Glomerular visceral epithelial cell (primary cell): Measurements from ENCODE around the gene EFNB2.

Experiments
- DNase-seq: peaks from one replicate; pipeline ENCODE4 v3.0.0-alpha.2; 2016; ENCODE audit errors: extremely low spot score

EFNB2 gene, protein sequence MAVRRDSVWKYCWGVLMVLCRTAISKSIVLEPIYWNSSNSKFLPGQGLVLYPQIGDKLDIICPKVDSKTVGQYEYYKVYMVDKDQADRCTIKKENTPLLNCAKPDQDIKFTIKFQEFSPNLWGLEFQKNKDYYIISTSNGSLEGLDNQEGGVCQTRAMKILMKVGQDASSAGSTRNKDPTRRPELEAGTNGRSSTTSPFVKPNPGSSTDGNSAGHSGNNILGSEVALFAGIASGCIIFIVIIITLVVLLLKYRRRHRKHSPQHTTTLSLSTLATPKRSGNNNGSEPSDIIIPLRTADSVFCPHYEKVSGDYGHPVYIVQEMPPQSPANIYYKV

DNA sequence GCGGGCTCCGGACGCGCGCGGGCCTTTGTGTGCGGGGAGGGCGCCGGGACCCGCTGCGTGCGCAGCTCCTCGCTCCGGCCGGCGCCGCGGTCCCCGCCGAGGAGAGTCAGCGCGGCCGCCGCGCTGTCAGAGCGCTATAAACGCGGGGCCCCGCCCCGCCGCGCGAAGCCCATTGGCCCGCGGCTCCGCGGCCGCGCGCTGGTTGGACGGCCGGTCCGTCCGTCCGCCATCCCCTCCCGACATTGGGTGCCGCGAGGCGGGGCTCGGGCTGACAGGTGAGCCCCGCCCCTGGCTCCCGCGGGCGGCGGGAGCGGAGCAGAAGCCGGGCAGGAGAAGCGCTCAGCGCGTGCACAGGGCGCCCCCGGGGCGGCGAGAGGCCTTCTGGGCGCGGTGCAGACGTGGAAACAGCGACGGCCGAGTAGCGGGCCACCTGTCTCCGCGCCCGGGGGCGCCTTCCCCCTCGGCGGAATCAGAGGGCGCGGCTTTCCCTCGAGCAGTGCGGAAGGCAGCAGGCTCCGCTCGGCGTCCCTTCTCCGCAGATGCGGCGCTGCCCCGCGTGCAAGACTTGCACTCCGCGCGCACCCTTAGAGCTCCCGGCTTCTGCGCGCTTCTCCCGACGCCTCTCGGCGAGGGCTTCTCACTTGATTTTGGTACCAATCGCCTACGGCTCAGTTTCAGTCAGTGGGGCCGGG, at the start of gene EFNB2:
Gene EFNB2, minus strand, starts transcription at position 111 of the 692 bp plus-strand sequence. CDS start 698 bp downstream, outside the sequence.
- DNase-seq: peak; percentile 95

DNA sequence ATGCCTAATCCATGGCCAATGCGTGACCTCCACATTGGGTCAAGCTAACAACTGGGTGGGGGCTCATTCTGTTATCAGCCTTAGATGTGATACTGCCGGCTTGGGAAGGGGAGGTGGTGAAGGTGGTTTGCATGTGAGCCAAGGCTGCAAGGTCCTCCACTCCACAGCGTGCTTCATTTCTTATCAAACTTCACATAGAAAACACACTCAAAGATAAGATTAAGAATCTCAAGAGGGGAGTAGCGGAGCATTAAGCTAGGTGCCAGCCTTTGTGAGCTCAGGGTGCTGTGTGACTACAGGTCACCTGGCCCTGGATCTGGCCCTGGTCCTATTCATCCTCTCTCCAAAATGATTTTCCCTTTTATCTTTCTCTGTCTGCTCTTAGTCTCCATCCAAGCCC, 45.8 kb upstream of the EFNB2 start:
- no peak for DNase-seq

DNA sequence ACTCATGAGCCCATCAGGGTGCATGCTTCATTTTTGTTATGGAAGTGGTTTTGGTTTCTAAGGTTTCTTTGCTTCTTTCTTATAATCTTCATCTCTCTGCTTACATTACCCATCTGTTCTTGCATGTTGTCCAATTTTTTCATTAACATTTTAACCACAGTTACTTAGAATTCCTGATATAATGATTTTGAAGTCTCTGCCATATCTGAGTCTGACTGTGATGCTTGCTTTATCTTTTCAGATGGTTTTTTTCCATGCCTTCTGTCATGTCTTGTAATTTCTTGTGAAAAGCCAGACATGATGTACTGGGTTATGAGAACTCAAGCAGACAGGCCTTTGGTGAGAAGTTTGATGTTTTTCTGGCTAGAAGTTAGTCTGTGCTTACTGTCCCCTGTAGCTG, 40.4 kb upstream of the EFNB2 start:
- no peak for DNase-seq

DNA sequence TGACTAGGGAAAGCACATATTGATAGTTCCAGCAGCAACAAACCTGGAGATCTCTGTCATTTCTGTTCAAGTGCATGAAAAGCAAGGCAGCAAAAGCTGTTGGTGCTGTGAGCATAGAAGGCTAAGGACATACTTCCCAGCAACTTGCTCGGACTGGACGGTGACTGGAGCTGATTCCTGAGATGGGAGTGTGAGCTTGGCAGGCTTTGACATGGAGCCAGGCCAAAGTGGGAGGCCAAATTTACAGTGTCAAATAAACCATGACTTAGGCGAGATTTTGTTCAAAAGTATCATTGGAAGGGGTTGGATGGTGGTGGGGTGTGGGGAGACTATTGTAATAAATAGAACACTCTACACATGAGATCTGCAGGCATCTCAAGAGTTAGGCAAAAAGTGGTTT, 38.4 kb upstream of the EFNB2 start:
- DNase-seq: no peak

DNA sequence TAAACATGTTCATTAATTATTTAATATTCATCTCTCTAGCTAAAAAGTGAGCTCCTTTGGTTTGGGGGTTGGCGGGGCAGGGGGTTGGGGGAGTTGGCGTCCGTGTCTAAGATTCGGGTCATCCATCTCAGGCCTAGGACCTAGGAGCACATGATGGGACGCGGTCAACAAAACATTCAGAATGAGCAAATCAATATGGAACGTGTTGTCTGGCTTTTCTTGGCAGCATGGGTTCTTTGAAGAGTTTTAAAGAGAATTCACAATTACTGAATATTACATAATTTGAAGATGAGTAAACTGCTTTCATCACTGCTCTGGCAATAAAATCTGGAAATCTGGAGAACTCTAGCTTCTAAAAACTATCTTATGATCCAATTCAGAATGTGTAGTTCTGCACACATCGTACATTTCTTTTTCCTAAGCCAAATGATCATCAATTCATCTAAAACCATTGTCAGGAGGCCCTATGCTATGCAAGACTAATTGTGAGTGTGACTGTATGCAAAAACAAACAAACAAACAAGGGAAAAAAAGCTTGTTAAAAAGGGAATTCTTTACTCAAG, 37.9 kb upstream of the EFNB2 start:
- no peak for DNase-seq

DNA sequence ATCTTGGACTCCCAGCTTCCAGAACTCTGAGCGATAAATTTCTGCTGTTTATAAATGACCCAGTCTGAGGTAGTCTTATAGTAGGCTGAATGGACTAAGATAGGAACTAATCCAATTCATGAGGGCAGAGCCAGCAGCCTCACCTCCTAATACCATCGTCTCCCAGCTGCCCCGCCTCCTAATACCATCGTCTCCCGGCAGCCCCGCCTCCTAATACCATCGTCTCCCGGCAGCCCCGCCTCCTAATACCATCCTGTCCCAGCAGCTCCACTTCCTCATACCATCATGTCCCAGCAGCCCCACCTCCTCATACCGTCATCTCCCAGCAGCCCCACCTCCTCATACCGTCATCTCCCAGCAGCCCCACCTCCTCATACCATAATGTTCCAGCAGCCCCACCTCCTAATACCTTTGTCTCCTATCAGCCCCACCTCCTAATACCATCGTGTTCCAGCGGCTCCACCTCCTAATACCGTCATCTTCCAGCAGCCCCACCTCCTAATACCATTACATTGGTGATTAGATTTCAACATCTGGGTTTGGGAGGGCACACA, 34.9 kb upstream of the EFNB2 start:
- no peak for DNase-seq

DNA sequence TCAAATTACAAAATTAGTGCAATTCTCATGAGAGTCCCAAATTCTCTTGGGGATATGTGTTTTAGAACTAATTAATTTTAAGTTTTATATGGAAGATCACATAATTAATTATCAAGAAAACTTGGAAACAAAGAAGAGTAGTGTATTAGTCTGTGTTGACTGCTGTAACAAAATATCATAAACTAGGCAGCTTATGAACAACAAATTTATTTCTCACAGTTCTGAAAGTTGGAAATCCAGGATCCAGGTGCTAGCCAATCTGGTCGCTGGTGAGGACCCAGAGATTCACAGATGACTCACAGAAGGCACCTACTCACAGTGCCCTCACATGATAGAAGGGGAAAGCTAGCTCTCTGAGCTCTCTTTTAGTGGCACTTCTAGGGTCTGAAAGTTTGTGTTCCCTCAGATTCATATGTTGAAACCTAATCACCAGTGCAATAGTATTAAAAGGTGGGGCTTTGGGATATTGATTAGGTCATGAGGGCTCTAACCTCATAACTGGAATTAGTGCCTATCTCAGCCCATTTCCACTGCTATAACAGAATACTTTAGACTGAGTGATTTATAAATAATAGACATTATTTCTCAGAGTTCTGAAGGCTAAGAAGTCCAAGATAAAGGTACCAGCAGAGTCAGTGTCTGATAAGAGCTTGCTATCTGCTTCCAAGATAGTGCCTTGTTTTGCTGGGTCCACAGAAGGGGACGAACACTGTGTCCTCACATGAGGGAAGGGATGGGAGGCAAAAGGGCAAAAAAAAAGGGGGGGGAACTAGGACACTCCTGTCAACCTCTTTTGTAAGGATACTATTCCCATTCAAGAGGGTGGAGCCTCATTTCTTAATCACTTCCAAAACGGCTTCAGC, 34.0 kb upstream of the EFNB2 start:
- DNase-seq: no peak

DNA sequence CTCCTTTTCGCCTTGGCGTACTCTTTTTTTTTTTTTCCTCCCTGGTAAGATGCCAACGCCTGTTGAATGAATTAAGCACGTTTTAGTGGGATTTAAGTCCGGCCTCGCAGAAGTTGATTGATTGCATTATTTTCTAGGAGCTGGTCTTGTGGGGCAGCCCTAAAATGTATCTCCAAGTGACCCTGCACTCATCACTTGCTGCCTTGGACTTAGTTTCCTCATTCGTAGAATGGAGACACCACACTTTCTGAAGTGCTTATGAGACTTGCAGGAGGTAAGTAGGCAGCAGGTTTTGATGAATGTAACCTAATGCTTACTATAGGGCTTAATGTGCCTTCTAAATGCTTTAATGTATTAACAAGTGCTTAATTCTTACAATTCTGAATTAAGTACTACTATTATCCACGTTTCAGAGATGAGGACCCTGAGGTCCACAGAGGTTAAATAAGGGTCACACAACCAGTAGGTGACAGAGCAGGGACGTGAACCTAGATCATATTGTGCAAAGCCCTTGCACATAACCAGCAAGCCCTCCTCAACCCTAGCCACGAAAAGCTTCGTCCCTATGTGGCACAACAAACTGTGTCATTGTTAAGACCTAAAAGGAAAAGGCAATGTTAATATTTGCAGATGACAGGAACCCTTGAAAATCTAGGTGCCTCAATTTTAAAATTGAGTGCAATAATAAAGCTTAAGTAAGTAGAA, 33.0 kb upstream of the EFNB2 start:
- DNase-seq: no peak

DNA sequence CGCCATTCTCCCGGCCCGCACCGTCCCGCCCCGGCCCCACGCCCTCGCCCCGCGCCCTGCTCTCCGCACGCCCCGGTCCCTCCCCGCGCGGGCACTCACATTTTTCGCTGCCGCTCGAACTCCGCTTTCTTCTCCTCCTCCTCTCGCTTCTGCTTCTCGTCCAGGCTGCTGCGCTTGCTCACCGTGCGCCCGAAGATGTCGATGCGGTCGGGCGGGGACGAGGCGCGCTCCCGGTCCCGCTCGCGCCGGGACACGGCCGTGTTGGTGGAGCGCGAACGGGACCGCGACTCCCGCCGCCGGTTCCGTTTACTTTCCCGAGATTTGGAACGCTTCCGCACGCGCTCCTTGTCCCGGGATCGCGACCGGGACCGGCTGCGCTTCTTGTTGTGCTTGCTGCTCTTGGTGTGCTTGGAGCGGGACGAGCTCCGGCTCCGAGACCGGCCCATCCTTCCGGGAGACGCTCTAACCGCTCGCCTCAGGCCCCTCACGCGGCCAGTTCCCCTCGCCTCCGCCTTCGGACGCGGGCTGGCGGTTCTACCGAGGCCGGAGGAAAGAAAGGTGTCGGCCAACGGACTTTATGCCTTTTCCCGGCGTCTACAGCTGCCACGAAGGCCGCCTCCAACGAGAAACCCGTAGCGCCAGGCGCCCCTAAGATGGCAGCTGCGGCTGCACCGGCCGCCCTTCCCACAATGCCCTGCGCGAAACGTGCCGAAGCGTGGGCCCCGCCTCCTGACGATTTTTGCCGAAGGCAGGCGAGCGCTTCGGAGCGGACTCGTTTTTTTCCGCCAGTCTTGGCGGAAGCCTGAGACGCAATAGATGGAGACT, 32.2 kb upstream of the EFNB2 start, which contains the start of gene ARGLU1:
Gene ARGLU1, minus strand, starts transcription at position 664 of the 825 bp plus-strand sequence. Its CDS starts 218 bp downstream, at position 446.
- peak; percentile 92 for DNase-seq

DNA sequence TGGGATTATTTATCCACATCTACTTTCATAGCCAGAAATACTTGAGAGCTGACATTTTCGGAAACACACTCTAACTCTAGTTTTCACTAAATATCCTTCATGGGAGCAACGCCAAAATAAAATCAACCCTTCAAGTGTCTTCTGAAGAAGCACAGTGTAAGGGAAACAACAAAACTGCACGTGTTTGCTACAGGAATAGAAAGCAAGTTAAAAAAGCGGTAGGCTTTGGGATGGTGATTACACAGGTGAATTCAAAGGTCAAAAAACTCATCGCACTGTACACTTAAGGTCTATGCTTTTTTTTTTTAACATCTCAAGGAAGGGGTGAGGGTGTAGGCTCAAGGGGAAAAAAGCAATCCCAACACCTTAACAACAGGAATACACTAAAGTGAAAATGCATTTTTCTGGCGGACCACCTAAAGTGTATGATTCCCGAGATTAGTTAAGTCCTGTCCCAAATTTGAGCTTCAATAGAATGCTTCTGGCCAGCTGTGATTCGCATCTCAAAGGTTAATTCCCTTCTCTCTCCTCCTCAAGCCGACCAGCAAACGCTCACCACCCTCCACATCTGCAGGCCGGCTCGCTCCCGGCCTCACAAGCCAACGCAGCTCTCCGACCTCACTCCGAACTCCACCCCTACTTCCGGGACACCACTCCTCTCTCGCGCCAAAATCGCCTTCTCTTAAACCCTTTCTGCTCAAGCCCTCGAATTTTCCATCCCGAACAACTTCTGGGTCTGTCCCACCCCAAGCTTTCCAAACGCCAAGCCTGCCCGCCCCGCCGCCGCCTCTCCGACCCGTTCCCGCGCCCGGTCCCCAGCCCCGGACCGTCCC, 31.4 kb upstream of the EFNB2 start:
- DNase-seq: peak; percentile 57

DNA sequence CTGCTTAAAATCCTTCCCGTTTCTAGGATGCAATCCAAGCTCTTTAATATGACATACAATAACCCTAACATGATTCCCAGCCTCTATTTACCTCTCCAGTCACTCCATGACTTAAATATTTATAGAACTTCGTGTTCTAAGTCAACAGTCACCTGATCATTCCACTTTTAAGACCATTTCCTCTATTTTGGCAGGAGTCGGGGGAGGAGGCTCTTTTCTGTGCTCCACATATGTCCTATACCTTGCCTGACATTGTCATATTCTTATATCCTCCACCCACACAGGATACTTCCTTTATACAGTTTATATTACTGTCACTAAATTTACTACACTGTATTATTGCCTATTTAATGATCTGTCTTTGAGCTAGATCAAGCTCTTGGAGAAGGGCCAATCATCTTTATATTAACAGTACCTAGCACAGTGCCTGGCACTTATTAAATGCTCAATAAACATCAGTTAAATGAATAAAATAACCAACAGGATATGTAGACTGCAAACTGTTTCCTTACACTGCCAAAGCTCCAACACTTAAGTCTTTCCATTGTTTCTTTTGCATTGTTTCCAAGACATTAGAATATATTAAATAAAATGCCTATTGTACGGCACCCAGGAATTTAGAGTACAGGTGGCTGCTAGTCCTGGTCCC, 29.8 kb upstream of the EFNB2 start:
- DNase-seq: no peak

DNA sequence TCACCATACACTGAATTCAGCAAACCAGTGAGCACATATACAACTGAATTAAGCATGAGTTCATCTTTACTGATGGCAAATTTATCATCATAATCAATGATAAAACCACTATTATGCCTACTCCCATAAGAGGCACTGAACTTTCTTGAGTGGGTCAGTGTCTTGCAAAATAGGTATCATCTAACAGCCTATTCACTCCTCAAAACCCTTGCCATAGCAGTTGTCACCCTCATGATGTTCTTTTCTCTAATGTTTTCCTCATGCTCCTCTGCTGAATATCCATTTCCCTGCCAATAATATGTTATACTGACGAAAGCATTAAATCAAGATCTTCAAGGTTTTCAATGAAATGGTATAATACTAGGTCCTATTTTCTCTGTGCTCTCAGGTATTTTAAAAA, 26.8 kb upstream of the EFNB2 start:
- DNase-seq: no peak

DNA sequence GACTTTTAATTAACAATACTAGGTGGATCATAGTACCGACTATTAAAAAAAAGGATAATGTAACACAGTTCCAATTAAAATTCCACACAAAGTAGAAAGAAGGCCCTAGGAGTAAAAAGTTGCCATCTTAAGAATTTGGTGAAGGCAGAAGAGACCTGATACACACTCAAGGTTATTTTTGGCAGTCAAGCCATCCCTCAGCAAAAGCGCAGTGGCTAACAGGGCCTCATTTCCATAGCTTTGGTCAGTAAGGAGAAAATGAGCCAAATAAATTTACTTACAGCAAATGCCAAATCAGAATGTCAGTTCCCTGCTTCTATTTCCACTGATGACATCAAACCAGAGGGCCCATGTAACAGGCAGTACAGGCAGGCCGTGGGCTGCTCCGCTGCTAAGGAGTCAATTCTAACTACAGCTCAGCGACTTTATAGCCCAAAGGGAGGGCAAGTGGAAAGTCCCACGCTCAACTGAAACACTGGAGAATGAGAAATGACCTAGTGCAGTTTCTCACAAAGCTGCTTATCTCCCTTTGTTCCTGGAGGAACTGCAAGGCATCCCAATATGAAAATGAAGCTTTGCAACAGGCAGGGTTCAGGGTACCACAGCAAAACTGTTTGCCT, 26.2 kb upstream of the EFNB2 start:
- peak; percentile 25 for DNase-seq

DNA sequence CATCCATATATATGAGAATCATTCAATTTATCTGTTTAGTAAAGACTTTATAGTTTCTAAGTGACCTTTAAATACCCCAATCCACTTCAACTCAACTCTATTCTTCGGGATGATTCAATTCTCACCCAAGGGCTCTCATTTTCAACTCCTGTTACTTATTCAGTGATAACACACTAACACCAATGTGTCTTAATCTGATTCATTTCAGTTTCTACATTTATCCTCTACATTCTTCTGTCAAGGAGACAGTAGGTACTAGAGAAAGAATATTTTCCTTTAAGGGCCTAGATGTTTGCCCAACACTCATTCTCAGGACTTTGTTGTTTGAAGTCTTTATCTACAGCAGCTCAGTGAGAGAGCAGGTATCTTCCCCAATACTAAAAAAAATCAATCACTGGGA, 25.4 kb upstream of the EFNB2 start:
- DNase-seq: no peak

DNA sequence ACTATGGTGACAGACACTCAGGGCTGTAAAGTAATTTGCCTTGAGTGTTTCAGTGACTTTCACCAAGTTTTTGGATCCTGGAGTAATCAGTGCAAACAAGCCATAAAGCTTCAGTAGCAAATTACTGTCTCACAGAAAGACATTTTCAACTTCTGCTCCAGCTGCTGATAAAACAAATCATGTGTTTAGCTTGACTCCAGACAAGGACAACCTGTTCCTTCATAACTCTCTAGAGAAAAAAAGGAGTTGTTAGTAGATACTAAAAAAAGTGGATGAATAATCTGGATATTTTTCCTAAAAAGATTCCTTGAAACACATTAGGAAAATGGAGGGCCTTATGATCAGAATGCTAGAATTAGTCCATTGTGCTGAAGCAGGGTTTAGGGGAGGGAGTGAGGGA, 23.1 kb upstream of the EFNB2 start:
- DNase-seq: no peak

DNA sequence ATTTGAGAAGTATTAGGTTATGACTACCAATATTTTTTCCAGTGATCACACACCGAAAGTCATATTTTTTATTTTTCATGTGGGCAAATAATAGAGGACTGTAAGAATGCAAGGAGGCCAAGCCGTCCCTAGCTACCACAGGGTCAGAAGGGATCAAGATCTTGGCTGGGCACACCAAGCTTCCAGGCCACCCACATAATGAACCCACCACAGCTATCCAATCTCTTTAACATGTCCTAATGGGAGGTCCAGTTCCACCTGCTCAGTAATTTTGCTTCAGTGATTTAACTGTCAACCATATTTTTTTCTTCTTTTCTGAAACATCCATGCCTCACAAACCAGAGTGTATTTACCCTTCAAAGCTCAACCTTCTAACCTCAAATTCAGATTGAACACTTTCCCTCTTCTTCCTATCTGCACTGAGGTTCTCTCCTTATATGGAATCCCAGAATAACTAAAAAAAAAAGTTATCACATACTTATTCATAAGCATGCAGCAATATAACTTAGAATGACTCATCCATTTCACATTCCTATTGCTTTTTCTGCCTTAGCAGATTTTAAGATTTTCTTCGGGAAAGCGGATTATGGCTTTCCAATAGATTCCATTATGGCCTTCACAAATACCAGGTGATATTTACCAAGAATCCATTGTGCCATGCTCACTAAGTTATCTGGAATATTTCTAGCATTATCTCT, 20.3 kb upstream of the EFNB2 start:
- no peak for DNase-seq

DNA sequence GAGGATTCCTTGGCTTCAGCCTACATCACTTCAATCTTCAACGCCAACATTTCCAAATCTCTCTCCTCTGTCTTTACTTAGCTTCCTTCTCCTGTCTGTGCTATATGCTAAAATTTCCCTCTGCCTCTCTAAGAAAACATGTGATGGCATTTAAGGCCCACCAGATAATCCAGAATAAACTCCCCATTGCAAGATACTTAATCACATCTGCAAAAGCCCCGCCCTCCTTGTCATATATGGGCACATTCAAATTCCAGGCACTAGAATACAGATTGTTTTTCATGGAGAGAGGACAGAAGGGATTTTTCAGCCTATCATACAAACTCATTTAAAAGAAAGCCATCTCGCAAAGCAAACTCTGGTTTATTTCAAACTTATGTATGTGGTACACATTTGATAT, 16.3 kb upstream of the EFNB2 start:
- DNase-seq: no peak

DNA sequence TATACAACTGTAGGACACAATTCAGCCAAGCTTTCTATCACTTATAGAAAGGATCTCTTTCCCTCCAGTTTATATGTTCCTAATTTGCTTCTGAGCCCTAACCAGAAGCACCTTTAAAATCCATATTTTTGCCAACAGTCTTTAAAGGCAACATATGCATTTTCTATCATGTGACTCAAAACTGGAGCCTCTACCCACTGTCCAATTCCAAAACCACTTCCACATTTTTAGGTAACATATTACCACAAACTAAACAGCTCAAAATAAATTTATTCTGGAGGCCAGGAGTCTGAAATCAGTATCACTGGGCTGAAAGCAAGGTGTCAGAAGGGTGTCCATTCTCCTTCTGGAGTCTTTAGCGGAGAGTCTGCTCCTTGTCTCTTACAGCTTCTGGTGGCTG, 15.9 kb upstream of the EFNB2 start:
- no peak for DNase-seq
